ENCODE measurements around the gene NR1H2.

NR1H2 gene

GRCh38 chr19:50406156-50406820 is 30.0 kb downstream of the NR1H2 start:
- no peak for DNase-seq

DNA sequence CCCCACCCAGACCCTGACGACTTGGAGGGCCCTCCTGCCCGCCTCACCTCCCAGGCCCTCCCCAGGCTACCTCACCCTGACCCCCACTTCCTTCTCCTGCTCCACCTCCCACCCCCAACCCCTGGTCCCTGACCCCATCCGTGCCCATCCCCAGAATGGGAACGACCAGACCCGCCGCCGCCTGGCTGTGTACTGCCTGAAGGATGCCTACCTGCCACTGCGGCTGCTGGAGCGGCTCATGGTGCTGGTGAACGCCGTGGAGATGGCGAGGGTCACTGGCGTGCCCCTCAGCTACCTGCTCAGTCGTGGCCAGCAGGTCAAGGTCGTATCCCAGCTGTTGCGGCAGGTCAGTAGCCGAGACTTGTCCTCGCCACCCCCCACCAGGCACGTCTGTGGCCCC is 30.6 kb downstream of the NR1H2 start:
- DNase-seq, result no peak

DNA sequence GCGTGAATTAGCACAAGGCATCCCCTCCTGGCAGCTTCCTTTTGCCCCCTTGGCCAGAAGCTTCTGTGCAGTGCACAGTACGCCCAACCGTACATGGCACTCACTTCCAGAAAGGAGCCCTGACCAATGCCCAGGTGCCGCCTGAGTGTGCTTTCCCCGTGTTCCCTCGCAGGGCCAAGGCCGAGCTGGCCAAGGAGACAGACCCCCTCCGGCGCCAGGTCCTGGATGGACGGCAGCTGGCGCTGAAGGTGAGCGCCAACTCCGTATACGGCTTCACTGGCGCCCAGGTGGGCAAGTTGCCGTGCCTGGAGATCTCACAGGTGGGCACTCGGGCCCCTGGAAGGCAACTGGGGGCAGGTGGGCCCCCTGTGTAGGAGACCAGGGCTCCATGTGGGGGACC is 33.1 kb downstream of the NR1H2 start:
- no peak for DNase-seq

GRCh38 chr19:50410109-50410508 is 33.9 kb downstream of the NR1H2 start:
- no peak for DNase-seq

GRCh38 chr19:50412419-50412818 is 36.2 kb downstream of the NR1H2 start:
- no peak for DNase-seq

- no peak for DNase-seq
Observed at GRCh38 chr19:50413096-50413495, 36.8 kb downstream of the NR1H2 start.

DNA sequence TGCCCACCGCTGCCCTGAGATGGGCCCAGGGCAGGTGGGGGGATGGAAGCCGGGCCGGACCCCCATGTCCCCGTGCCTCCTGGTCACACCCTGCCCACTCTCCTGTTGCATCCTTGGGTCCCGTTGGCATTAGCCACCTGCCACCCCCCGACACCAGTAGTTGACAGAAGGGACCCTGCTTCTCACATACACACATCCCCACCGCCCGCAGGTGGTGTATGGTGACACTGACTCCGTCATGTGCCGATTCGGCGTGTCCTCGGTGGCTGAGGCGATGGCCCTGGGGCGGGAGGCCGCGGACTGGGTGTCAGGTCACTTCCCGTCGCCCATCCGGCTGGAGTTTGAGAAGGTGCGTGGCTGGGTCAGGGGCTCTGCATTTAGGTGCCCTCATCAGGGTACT is 37.3 kb downstream of the NR1H2 start:
- DNase-seq, result no peak

DNA sequence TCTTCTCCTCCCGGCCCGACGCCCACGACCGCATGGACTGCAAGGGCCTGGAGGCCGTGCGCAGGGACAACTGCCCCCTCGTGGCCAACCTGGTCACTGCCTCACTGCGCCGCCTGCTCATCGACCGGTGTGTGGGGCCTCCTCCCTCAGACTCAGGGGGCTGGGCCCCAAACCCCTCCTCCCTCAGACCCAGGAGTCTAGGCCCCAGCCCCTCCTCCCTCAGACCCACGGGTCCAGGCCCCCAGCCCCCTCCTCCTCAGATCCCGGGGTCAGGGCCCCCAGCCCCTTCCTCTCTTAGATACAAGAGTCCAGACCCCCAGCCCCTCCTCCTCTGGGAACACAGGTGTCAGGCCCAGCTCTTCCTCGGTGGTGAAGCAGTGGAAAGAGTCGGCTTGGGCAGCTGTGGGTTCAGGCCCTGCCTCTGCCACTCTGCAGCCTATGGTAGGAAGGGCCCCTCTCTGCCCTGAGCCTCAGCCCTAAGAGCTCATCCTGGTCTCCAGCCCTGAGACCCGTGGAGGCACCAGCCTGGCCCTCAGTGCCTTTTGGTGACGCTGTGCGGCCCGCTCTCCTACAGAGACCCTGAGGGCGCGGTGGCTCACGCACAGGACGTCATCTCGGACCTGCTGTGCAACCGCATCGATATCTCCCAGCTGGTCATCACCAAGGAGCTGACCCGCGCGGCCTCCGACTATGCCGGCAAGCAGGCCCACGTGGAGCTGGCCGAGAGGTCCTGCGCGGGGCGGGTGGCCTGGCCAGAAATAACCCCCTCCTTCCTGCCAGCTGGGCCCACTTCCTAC is 38.8 kb downstream of the NR1H2 start:
- no peak for DNase-seq

GRCh38 chr19:50415661-50416033 is 39.4 kb downstream of the NR1H2 start:
- DNase-seq, result no peak

GRCh38 chr19:50416034-50416977 is 40.0 kb downstream of the NR1H2 start:
- no peak for DNase-seq

- no peak for DNase-seq
Observed at GRCh38 chr19:50417111-50418081, 41.1 kb downstream of the NR1H2 start.

GRCh38 chr19:50418176-50419021 is 42.1 kb downstream of the NR1H2 start, which contains the start of gene SPIB:
TSS of gene SPIB (plus strand) at chr19:50418938. CDS start at chr19:50418963, 25 bp downstream.
- no peak for DNase-seq

DNA sequence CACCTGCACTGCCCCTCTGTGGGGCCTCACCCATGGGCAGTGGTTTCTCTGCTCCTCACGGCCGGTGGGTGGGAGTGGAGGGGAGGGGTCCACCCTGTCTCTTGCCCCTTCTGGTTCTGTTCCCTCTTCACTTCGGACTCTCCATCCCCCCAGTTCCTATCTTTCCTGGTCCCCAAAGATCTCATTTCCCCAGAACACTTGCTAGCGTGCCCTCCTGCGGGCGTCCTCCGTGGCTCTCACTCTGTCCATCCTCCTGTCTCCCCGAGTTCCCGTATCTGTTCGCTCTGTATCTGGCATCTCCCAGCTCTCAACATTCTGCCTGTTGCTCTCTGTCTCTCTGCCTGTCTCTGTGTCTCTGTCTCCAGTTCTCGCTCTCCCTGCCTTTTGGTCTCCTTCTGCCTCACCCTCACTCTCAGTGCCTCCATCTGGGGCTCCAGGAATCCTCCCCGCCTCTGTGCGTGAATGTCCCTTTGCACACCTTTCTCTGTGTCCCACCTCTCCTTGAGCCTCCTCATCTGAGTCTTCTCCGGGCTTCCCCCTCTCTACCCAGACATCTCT is 42.8 kb downstream of the NR1H2 start:
- no peak for DNase-seq

DNA sequence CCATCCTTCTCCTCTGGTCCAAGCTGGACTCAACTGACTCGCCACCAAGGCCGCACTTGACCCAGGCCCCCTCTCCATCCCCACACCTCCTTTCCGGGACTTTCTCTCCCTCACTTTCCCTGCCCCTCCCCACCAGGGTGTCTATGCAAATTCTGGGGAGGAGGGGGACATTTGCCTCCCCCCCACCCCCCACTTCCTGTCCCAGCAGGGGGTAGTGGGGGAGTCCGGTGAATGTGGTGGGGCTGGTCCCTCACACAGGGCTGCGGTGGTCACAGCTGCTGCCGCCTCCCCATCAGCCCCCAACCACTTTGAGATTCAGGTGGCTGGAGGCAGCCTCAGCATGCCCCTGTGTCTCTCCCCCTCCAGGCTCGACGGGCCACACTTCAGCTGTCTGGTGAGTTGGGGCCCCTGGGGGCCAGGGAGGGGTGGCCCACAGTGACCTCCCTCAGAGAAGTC is 43.4 kb downstream of the NR1H2 start:
- DNase-seq, result no peak

DNA sequence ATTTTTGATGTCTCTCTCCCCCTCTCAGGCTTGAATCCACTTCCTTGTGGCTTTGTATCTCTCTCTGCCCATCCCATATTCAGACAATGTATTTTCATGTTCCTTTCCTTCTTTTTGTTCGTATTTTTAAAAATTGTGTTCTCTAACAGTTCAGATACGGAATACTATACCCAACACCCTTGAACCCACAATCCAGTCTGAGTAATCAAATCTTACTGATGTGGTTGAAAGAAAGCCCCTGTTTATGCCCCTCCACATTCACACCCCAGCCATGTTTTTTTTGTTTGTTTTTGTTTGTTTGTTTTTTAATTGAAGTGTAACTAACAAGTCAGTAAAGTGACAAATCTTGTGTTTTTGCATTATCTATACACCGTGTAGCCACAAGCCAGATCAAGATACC is 43.9 kb downstream of the NR1H2 start:
- DNase-seq, result no peak

DNA sequence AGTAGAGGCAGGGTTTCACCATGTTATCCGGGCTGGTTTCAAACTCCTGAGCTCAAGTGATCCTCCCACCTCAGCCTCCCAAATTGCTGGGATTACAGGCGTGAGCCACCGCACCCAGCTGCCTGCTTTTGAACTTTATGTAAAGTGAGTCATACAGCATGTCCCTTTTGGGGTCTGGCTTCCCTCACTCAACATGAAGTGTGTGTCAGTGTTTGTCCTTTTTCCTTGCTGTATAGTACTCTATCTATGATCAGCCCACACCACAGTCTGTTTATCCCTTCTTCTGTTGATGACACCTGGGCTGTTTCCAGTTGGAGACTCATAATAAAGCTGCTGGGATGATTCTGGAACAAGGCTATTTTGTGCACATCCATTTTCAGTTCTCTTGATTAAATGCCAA is 44.6 kb downstream of the NR1H2 start:
- no peak for DNase-seq

GRCh38 chr19:50422397-50423278 is 46.4 kb downstream of the NR1H2 start:
- no peak for DNase-seq

- no peak for DNase-seq
Observed at GRCh38 chr19:50423279-50424113, 47.2 kb downstream of the NR1H2 start.

GRCh38 chr19:50425581-50425980 is 49.3 kb downstream of the NR1H2 start:
- DNase-seq, result no peak
